ENCODE measurements around the gene TTC23. TPM values are rescaled to one million over a fixed set of nuclear protein-coding genes. Genes with fewer than 3 reads are reported as not detected.

TTC23 gene
- polyA plus RNA-seq, 1 donor (not counting 4 experiments of a cell fraction or from before 2014, with no cell fraction given), result 6.7 TPM

- no peak for FAIRE-seq
- Histone ChIP-seq H3K9ac (ENCODE audit: control insufficient read depth, extremely low read depth, insufficient read depth, low read length) (no peak overlapping the region), H3K27me3 (ENCODE audit: control insufficient read depth, extremely low read depth, insufficient read depth, low read length) (no peaks in the 10 kb centered on the region), H3K4me2 (ENCODE audit: control insufficient read depth, extremely low read depth, insufficient read depth, low read depth, low read length) (no peak overlapping the region), H3K9me3 (ENCODE audit: control insufficient read depth, low read depth, low read length) (no peaks in the 10 kb centered on the region), H3K79me2 (ENCODE audit: control insufficient read depth, insufficient read depth, low read length) (no peaks in the 10 kb centered on the region), H3K9me1 (ENCODE audit: control insufficient read depth, extremely low read depth, insufficient read depth, low read length) (no peaks in the 10 kb centered on the region), H4K20me1 (ENCODE audit: control insufficient read depth, extremely low read depth, insufficient read depth, low read length) (no peaks in the 10 kb centered on the region), H3K4me3 (ENCODE audit: control insufficient read depth in 2 of 3, extremely low read depth in 1 of 3, insufficient read depth in 2 of 3, low read depth in 1 of 3, low read length in 3 of 3) (no peak overlapping the region), H3K36me3 (ENCODE audit: control insufficient read depth in 2 of 2, extremely low read depth in 1 of 2, insufficient read depth in 2 of 2, low read length in 2 of 2) (peaks cover 5 to 11% of the 10 kb centered on the region in 2 experiments), H3K4me1 (ENCODE audit: control insufficient read depth, extremely low read depth, insufficient read depth, low read length) (no peaks in the 10 kb centered on the region), H2AFZ (ENCODE audit: control insufficient read depth, low read length) (no peak overlapping the region), H3K27ac (ENCODE audit: control insufficient read depth, insufficient read depth, low read length) (no peak overlapping the region)
- dilution Hi-C loops (cut with MboI; ENCODE audit: extremely low pct_ligation_motif_present, low sequenced_read_pairs), result no loop called here
- no peak for DNase-seq (ENCODE audit: low read depth, low spot score)
- no peak for TF ChIP-seq EZH2 (IDR thresholded peaks at IDR 0.05; ENCODE audit: low read length)
- no peak for TF ChIP-seq CTCF (optimal IDR thresholded peaks at IDR 0.05 in 1 of 3, IDR thresholded peaks at IDR 0.05 in 1 of 3, conservative IDR thresholded peaks at IDR 0.05 in 1 of 3; ENCODE audit: extremely low read depth in 1 of 3, insufficient read depth in 2 of 3, low read length in 3 of 3)
Measured at GRCh38 chr15:99172989-99173388, 76.4 kb downstream of the TTC23 start.

GRCh38 chr15:99172171-99172570 lies 77.2 kb downstream of the TTC23 start:
- Histone ChIP-seq H3K4me2 (ENCODE audit: control insufficient read depth, extremely low read depth, insufficient read depth, low read depth, low read length) (no peak overlapping the region), H3K9ac (ENCODE audit: control insufficient read depth, extremely low read depth, insufficient read depth, low read length) (no peak overlapping the region), H3K4me1 (ENCODE audit: control insufficient read depth, extremely low read depth, insufficient read depth, low read length) (no peaks in the 10 kb centered on the region), H3K9me1 (ENCODE audit: control insufficient read depth, extremely low read depth, insufficient read depth, low read length) (no peaks in the 10 kb centered on the region), H2AFZ (ENCODE audit: control insufficient read depth, low read length) (no peak overlapping the region), H3K4me3 (ENCODE audit: control insufficient read depth in 2 of 3, extremely low read depth in 1 of 3, insufficient read depth in 2 of 3, low read depth in 1 of 3, low read length in 3 of 3) (no peak overlapping the region), H3K27ac (ENCODE audit: control insufficient read depth, insufficient read depth, low read length) (no peak overlapping the region), H3K79me2 (ENCODE audit: control insufficient read depth, insufficient read depth, low read length) (no peaks in the 10 kb centered on the region), H3K36me3 (ENCODE audit: control insufficient read depth in 2 of 2, extremely low read depth in 1 of 2, insufficient read depth in 2 of 2, low read length in 2 of 2) (peaks cover 5 to 11% of the 10 kb centered on the region in 2 experiments), H3K9me3 (ENCODE audit: control insufficient read depth, low read depth, low read length) (no peaks in the 10 kb centered on the region), H4K20me1 (ENCODE audit: control insufficient read depth, extremely low read depth, insufficient read depth, low read length) (no peaks in the 10 kb centered on the region), H3K27me3 (ENCODE audit: control insufficient read depth, extremely low read depth, insufficient read depth, low read length) (no peaks in the 10 kb centered on the region)
- TF ChIP-seq CTCF (optimal IDR thresholded peaks at IDR 0.05 in 1 of 3, IDR thresholded peaks at IDR 0.05 in 1 of 3, conservative IDR thresholded peaks at IDR 0.05 in 1 of 3; ENCODE audit: extremely low read depth in 1 of 3, insufficient read depth in 2 of 3, low read length in 3 of 3), result no peak
- no peak for TF ChIP-seq EZH2 (IDR thresholded peaks at IDR 0.05; ENCODE audit: low read length)
- DNase-seq (ENCODE audit: low read depth, low spot score) (no peak), FAIRE-seq (no peak)
- dilution Hi-C loops (cut with MboI; ENCODE audit: extremely low pct_ligation_motif_present, low sequenced_read_pairs), result no loop called here
